ENCODE measurements around the gene PCDHGB7.
"Not testable (repeated sequence)": the region's sequence is repeated elsewhere in the genome, so short reads cannot be mapped to it uniquely, and the experiment has no call there.

The PCDHGB7 gene

DNA sequence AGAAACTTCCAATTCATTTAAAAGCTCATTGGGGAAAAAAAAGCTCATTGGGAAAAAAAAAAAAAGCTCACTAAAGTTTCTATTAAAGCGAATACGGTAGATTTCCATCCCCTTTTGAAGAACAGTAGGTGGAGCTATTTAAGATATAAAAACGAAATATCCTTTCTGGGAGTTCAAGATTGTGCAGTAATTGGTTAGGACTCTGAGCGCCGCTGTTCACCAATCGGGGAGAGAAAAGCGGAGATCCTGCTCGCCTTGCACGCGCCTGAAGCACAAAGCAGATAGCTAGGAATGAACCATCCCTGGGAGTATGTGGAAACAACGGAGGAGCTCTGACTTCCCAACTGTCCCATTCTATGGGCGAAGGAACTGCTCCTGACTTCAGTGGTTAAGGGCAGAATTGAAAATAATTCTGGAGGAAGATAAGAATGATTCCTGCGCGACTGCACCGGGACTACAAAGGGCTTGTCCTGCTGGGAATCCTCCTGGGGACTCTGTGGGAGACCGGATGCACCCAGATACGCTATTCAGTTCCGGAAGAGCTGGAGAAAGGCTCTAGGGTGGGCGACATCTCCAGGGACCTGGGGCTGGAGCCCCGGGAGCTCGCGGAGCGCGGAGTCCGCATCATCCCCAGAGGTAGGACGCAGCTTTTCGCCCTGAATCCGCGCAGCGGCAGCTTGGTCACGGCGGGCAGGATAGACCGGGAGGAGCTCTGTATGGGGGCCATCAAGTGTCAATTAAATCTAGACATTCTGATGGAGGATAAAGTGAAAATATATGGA lies 13.0 kb downstream of the PCDHGB7 start, which contains the start of gene PCDHGA12:
Gene PCDHGA12 (plus strand): TSS at position 176 of the 782 bp plus-strand sequence. CDS start 253 bp downstream, at position 429.
- no peak for FAIRE-seq

DNA sequence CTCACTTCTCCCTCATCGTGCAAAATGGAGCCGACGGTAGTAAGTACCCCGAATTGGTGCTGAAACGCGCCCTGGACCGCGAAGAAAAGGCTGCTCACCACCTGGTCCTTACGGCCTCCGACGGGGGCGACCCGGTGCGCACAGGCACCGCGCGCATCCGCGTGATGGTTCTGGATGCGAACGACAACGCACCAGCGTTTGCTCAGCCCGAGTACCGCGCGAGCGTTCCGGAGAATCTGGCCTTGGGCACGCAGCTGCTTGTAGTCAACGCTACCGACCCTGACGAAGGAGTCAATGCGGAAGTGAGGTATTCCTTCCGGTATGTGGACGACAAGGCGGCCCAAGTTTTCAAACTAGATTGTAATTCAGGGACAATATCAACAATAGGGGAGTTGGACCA lies 13.8 kb downstream of the PCDHGB7 start:
- FAIRE-seq: no peak

DNA sequence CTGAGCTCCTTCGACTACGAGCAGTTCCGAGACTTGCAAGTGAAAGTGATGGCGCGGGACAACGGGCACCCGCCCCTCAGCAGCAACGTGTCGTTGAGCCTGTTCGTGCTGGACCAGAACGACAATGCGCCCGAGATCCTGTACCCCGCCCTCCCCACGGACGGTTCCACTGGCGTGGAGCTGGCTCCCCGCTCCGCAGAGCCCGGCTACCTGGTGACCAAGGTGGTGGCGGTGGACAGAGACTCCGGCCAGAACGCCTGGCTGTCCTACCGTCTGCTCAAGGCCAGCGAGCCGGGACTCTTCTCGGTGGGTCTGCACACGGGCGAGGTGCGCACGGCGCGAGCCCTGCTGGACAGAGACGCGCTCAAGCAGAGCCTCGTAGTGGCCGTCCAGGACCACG lies 14.8 kb downstream of the PCDHGB7 start:
- FAIRE-seq: not testable (repeated sequence)

DNA sequence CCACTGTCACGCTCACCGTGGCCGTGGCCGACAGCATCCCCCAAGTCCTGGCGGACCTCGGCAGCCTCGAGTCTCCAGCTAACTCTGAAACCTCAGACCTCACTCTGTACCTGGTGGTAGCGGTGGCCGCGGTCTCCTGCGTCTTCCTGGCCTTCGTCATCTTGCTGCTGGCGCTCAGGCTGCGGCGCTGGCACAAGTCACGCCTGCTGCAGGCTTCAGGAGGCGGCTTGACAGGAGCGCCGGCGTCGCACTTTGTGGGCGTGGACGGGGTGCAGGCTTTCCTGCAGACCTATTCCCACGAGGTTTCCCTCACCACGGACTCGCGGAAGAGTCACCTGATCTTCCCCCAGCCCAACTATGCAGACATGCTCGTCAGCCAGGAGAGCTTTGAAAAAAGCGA lies 15.2 kb downstream of the PCDHGB7 start:
- FAIRE-seq: not testable (repeated sequence)

DNA sequence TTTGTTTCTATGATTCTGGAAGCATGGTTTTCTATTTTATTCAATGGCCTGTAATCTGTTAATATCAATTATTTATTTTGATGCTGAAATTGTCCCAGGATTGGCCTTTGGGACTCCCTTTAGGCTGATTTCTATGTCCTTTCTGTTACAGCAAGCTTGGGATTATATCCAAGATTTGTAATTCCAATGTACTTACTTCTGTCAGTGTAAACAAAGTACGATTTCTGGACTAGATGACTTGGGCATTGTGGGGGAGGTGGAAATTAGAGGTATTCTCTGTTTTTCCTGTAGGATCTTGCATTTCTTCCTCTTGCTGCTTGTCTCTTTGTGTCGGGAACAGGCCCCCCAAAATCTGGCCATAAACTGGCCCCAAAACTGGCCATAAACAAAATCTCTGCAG lies 16.5 kb downstream of the PCDHGB7 start:
- FAIRE-seq: no peak

DNA sequence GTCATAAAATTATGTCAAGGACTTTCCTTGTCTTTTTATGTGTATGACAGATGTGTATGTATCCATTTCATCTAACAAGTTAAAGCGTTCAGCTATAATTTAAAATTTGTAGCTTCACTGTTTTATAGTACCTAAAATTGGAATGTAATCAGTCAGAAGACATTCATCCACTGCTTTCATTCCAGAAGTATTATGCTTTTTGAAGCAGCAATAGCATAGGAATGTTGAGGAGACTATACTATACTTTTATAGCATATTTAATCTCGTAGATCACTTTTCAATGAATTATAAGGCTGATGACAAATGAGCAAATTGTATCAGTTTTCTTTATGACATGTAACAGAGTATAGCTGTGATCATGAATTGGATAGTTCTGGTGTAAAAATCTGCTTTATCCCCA lies 19.7 kb downstream of the PCDHGB7 start:
- no peak for FAIRE-seq

DNA sequence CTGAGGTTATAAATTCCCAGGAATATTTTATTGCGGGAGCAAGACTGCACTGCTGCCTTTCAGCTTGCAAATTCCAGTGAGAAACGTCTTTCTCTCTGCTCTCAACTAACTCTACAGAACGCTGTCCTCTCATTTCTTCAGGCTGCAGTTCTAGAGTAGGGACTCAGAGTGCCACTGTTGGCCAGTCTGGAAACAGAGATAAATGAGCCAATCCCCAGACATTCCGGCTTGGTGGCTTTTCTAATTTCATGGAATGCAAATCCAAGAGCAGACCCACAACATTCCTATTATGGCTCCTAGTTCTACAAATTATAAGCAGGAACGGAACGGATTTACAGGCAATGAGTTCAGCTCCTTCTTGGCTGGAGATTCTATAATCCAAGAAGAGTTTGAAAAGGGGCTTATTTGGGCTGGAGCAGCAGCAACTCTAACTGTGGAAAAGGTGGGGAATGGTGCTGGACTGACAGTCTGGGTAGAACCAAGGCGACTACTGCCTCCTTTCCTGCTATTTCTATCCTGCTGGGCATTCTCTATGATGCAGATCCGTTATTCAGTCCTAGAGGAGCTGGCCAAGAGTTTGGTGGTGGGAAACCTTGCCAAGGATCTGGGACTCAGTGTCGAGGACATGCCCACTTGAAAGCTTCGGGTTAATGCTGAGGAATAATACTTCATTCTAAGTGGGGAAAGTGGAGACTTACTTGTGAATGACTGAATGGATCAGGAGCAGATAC lies 22.1 kb downstream of the PCDHGB7 start:
- FAIRE-seq: no peak

DNA sequence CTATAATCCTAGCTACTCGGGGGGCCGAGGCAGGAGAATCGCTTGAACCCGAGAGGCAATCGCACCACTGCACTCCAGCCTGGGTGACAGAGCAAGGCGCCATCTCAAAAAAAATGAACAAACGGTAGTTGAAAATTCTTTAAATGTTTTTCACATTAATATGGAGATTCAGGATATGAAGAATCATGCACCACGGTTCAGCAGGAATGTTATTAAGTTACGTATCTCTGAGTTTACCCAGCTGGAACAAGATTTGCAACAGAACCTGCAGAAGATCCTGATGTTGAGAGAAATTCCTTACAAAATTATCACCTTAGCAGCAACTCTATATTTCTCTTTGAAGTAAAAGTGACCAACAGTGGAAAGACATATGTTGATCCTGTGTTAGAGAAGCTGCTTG lies 22.9 kb downstream of the PCDHGB7 start:
- no peak for FAIRE-seq

DNA sequence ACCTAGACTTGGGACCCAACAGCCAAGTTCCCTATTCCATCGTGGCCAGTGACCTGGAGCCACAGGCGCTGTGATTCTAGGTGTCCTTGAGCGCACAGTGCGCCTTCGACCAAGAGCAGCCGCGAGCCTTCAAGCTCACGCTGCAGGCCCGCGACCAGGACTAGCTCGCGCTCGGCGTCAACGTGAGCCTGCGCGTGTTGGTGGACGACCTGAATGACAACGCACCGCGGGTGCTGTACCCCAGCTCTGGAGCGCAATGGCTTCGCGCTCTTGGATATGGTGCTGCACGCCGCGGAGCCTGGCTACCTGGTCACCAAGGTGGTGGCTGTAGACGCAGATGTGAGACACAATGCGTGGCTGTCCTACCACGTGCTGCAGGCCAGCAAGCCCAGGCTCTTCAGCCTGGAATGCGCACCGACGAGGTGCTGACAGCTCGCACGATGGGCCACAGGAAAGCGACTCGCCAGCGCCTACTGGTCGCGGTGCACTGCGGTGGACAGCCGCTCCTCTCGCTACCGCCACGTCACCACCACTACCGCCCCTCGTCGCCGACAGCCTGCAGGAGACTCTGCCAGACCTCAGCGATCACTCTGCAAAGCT lies 24.2 kb downstream of the PCDHGB7 start:
- no peak for FAIRE-seq

DNA sequence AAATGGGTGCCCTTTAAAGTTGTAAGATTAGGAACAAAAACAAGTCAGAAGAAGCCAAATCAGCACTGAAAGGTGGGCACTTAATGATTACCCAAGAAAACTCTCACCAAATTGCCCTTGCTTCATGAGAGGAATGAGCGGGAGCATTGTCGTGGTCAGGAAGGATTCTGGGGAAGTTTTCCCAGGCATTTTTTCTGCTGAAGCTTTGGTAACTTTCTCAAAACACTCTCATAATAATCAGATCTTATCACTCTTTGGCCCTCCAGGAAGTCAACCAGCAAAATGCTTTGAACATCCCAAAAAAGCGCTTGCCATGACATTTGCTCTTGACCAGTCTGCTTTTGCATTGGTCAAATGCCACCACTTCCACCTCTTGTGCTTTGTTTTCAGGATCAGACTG lies 47.9 kb downstream of the PCDHGB7 start:
- no peak for FAIRE-seq

All from TTC549 (cell line).